HEK293 (cell line): ENCODE measurements around the gene HBZ.

Experiments used
- ATF2 ChIP-seq: fragments of 450-650 bp; formaldehyde crosslinking; IDR thresholded peaks from 2 replicates; pipeline ENCODE4 v1.5.1; 2016; ENCODE audit warnings: missing biosample characterization, missing genetic modification characterization, low read depth
- CTCF ChIP-seq: fragments of 450-650 bp; formaldehyde crosslinking; IDR thresholded peaks from 2 replicates; pipeline ENCODE4 v1.5.1; 2016; ENCODE audit warnings: missing biosample characterization, missing genetic modification characterization
- GLIS1 ChIP-seq: fragments of 450-650 bp; formaldehyde crosslinking; IDR thresholded peaks from 2 replicates; pipeline ENCODE4 v1.5.1; 2016; ENCODE audit warnings: missing biosample characterization, missing genetic modification characterization
- KLF9 ChIP-seq: fragments of 450-650 bp; formaldehyde crosslinking; IDR thresholded peaks from 2 replicates; pipeline ENCODE4 v1.5.1; 2016; ENCODE audit warnings: missing biosample characterization, missing genetic modification characterization, low read depth
- ZBTB26 ChIP-seq: fragments of 450-650 bp; formaldehyde crosslinking; optimal IDR thresholded peaks from 2 replicates; pipeline ENCODE3; 2016; ENCODE audit warnings: missing biosample characterization, mild to moderate bottlenecking, missing genetic modification characterization
- ZNF274 ChIP-seq, 2 experiments: fragments of 200-500 bp in 1 of 2; fragments of 450-650 bp in 1 of 2; sonication (Bioruptor generic) in 1 of 2; formaldehyde crosslinking in 1 of 2; IDR thresholded peaks; 2 replicates each; pipeline versions ENCODE4 v1.5.1 to v1.6.1; 2014 to 2016; ENCODE audit warnings: borderline replicate concordance in 1 of 2, inconsistent platforms in 1 of 2, low read length in 1 of 2, missing biosample characterization in 1 of 2, missing genetic modification characterization in 1 of 2
- ZNF335 ChIP-seq: fragments of 450-650 bp; formaldehyde crosslinking; conservative IDR thresholded peaks from 2 replicates; pipeline ENCODE4 v1.5.1; 2016; ENCODE audit warnings: missing biosample characterization, missing genetic modification characterization
- ZNF768 ChIP-seq: fragments of 450-650 bp; formaldehyde crosslinking; IDR thresholded peaks from 2 replicates; pipeline ENCODE4 v1.5.1; 2018; ENCODE audit warnings: missing biosample characterization, mild to moderate bottlenecking, missing genetic modification characterization
- TF ChIP-seq, protein P1 (sequence below): IDR thresholded peaks from 2 replicates; pipeline ENCODE4 v1.6.1; 2011; ENCODE audit warnings: mild to moderate bottlenecking, low read depth, low read length, borderline replicate concordance

GRCh38 chr16:188674-189073, 36.2 kb downstream of the HBZ start:
- TF ChIP-seq CTCF (tag by site-specific recombination), result no peak
- TF ChIP-seq ATF2 (tag by site-specific recombination), result no peak
- TF ChIP-seq KLF9 (tag by site-specific recombination), result no peak
- TF ChIP-seq GLIS1, result no peak
- no peak for TF ChIP-seq ZNF335 (tag by site-specific recombination)
- TF ChIP-seq ZNF768 (tag by site-specific recombination), result no peak
- TF ChIP-seq ZNF274 (IDR thresholded peaks at IDR 0.05; ENCODE audit: low read length), result no peak
- TF ChIP-seq ZNF274 (tag by site-specific recombination; IDR thresholded peaks at IDR 0.05; ENCODE audit: borderline replicate concordance), result no peak
- TF ChIP-seq ZBTB26, result no peak
- TF ChIP-seq, protein P1, sequence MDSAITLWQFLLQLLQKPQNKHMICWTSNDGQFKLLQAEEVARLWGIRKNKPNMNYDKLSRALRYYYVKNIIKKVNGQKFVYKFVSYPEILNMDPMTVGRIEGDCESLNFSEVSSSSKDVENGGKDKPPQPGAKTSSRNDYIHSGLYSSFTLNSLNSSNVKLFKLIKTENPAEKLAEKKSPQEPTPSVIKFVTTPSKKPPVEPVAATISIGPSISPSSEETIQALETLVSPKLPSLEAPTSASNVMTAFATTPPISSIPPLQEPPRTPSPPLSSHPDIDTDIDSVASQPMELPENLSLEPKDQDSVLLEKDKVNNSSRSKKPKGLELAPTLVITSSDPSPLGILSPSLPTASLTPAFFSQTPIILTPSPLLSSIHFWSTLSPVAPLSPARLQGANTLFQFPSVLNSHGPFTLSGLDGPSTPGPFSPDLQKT, result no peak
